IMR-90 (cell line): Measurements from ENCODE around the gene CHRM1. TPM values are rescaled to one million over a fixed set of nuclear protein-coding genes. Genes with fewer than 3 reads are reported as not detected.

Experiments used
- ATAC-seq: fragments of 200-7000 bp; cut with Tn5 transposase; 2 replicates; pipeline ENCODE4 v1.9.1; 2020; ENCODE audit warnings: low read depth, mild to moderate bottlenecking, moderate library complexity
- BruUV-seq: library from RNA; stranded (reverse); fragments of 400-500 nt; replicated peaks from 2 replicates; lab custom pipeline; 2021; lab: Mats Ljungman, UMichigan
- CTCF ChIA-PET: fragments of 300-600 bp; formaldehyde crosslinking; extraction: SDS; loops from one replicate; lab custom pipeline; 2021; ENCODE audit warnings: antibody characterized with exemption; lab: Yijun Ruan, JAX
- POLR2A ChIA-PET: fragments of 300-600 bp; sonication (Branson Sonifier 250); formaldehyde crosslinking; loops from one replicate; lab custom pipeline; 2022; ENCODE audit warnings: antibody characterized with exemption; ENCODE audit not compliant: unreplicated experiment; lab: Charles Lee
- DNase-seq: peaks from one replicate; pipeline ENCODE4 v3.0.0; 2013
- H2AFZ ChIP-seq: replicated peaks from 2 replicates; pipeline ENCODE3; 2013; ENCODE audit warnings: low read length, mild to moderate bottlenecking; ENCODE audit not compliant: poor library complexity
- H2AK5ac ChIP-seq: 2 replicates; pipeline ENCODE4 v1.6.1; 2013; ENCODE audit warnings: low read depth, low read length, inconsistent platforms
- H2AK9ac ChIP-seq: replicated peaks from 2 replicates; pipeline ENCODE3; 2013; ENCODE audit warnings: mild to moderate bottlenecking, low read depth, low read length, moderate library complexity; ENCODE audit not compliant: poor library complexity
- H2BK120ac ChIP-seq: 2 replicates; pipeline ENCODE4 v1.6.1; 2013; ENCODE audit warnings: low read depth, low read length, inconsistent platforms
- H2BK15ac ChIP-seq: 3 replicates; pipeline ENCODE4 v1.6.1; 2013; ENCODE audit warnings: low read depth, low read length, inconsistent platforms
- H2BK20ac ChIP-seq: 2 replicates; pipeline ENCODE4 v1.6.1; 2013; ENCODE audit warnings: low read depth, mild to moderate bottlenecking, inconsistent platforms, low read length, moderate library complexity
- H2BK5ac ChIP-seq: 2 replicates; pipeline ENCODE4 v1.6.1; 2013; ENCODE audit warnings: mild to moderate bottlenecking, low read depth, low read length, inconsistent platforms; ENCODE audit not compliant: poor library complexity, severe bottlenecking
- H3K14ac ChIP-seq: replicated peaks from 2 replicates; pipeline ENCODE4 v1.6.1; 2013; ENCODE audit warnings: low read depth, low read length, inconsistent platforms
- H3K18ac ChIP-seq: 2 replicates; pipeline ENCODE4 v1.6.1; 2013; ENCODE audit warnings: low read depth, low read length, control low read depth
- H3K23ac ChIP-seq: 2 replicates; pipeline ENCODE4 v1.6.1; 2013; ENCODE audit warnings: low read depth, low read length, inconsistent platforms
- H3K27ac ChIP-seq: 2 replicates; pipeline ENCODE4 v1.5.1; 2013; ENCODE audit warnings: mild to moderate bottlenecking, control low read depth, low read length; ENCODE audit not compliant: insufficient read depth
- H3K27me3 ChIP-seq: 2 replicates; pipeline ENCODE4 v1.6.1; 2013; ENCODE audit warnings: low read length; ENCODE audit not compliant: control insufficient read depth, insufficient read depth
- H3K36me3 ChIP-seq: 2 replicates; pipeline ENCODE4 v1.6.1; 2013; ENCODE audit warnings: low read length, mixed read lengths; ENCODE audit not compliant: control insufficient read depth, insufficient read depth
- H3K4ac ChIP-seq: 2 replicates; pipeline ENCODE4 v1.6.1; 2013; ENCODE audit warnings: low read depth, low read length, inconsistent platforms
- H3K4me1 ChIP-seq: 2 replicates; pipeline ENCODE4 v1.6.1; 2013; ENCODE audit warnings: low read length, mixed read lengths; ENCODE audit not compliant: control insufficient read depth, insufficient read depth
- H3K4me2 ChIP-seq: 2 replicates; pipeline ENCODE4 v1.6.1; 2013; ENCODE audit warnings: low read depth, mild to moderate bottlenecking, control low read depth, low read length, moderate library complexity
- H3K4me3 ChIP-seq: 2 replicates; pipeline ENCODE4 v1.5.1; 2013; ENCODE audit warnings: low read depth, mild to moderate bottlenecking, control low read depth, low read length, moderate library complexity; ENCODE audit not compliant: insufficient read depth
- H3K56ac ChIP-seq: 2 replicates; pipeline ENCODE4 v1.6.1; 2013; ENCODE audit warnings: low read length, inconsistent platforms; ENCODE audit not compliant: insufficient read depth; ENCODE audit errors: extremely low read depth
- H3K79me1 ChIP-seq, 2 experiments: 2 replicates each; pipeline ENCODE4 v1.6.1; 2013; ENCODE audit warnings: low read length in 2 of 2, inconsistent platforms in 1 of 2, low read depth in 1 of 2
- H3K9ac ChIP-seq: 2 replicates; pipeline ENCODE4 v1.6.1; 2013; ENCODE audit warnings: low read depth, low read length, control low read depth
- H3K9me1 ChIP-seq: 2 replicates; pipeline ENCODE4 v1.6.1; 2013; ENCODE audit warnings: low read length, inconsistent platforms; ENCODE audit not compliant: insufficient read depth
- H3K9me3 ChIP-seq: 2 replicates; pipeline ENCODE4 v1.6.1; 2013; ENCODE audit warnings: low read length; ENCODE audit not compliant: control insufficient read depth, insufficient read depth
- H4K20me1 ChIP-seq: 2 replicates; pipeline ENCODE4 v1.6.1; 2013; ENCODE audit warnings: low read length, inconsistent platforms; ENCODE audit not compliant: insufficient read depth
- H4K5ac ChIP-seq: 2 replicates; pipeline ENCODE4 v1.6.1; 2013; ENCODE audit warnings: mild to moderate bottlenecking, low read depth, low read length, control low read depth
- H4K8ac ChIP-seq, 2 experiments: 2 replicates each; pipeline ENCODE4 v1.6.1; 2013; ENCODE audit warnings: low read depth in 2 of 2, low read length in 2 of 2, control low read depth in 1 of 2, inconsistent platforms in 1 of 2
- H4K91ac ChIP-seq: 2 replicates; pipeline ENCODE4 v1.6.1; 2013; ENCODE audit warnings: low read depth, low read length, inconsistent platforms; ENCODE audit not compliant: insufficient read depth
- BHLHE40 ChIP-seq: fragments of 150-350 bp; IDR thresholded peaks from 2 replicates; pipeline ENCODE4 v1.6.1; 2016; ENCODE audit warnings: mild to moderate bottlenecking, low read depth, low read length
- CEBPB ChIP-seq: IDR thresholded peaks from 2 replicates; pipeline ENCODE4 v1.6.1; 2012; ENCODE audit warnings: low read depth, low read length, improper control_type of control experiment
- CHD1 ChIP-seq: IDR thresholded peaks from 2 replicates; pipeline ENCODE4 v1.6.1; 2012; ENCODE audit warnings: low read depth, low read length, improper control_type of control experiment
- ELK1 ChIP-seq: fragments of 150-350 bp; IDR thresholded peaks from 2 replicates; pipeline ENCODE4 v1.6.1; 2016; ENCODE audit warnings: low read depth, mild to moderate bottlenecking, low read length, moderate library complexity, borderline replicate concordance
- FOS ChIP-seq: fragments of 150-350 bp; IDR thresholded peaks from 2 replicates; pipeline ENCODE4 v1.6.1; 2016; ENCODE audit warnings: low read depth, low read length
- MAZ ChIP-seq: IDR thresholded peaks from 2 replicates; pipeline ENCODE4 v1.6.1; 2012; ENCODE audit warnings: low read depth, mild to moderate bottlenecking, low read length, improper control_type of control experiment, moderate library complexity, borderline replicate concordance
- MXI1 ChIP-seq: IDR thresholded peaks from 2 replicates; pipeline ENCODE4 v1.6.1; 2012; ENCODE audit warnings: low read depth, mild to moderate bottlenecking, low read length, moderate library complexity, borderline replicate concordance
- NFE2L2 ChIP-seq: fragments of 150-350 bp; IDR thresholded peaks from 2 replicates; pipeline ENCODE4 v1.6.1; 2016; ENCODE audit warnings: low read depth, mild to moderate bottlenecking, low read length
- POLR2A ChIP-seq: IDR thresholded peaks from 2 replicates; pipeline ENCODE4 v1.6.1; 2012; ENCODE audit warnings: mild to moderate bottlenecking, low read depth, low read length
- RAD21 ChIP-seq: IDR thresholded peaks from 2 replicates; pipeline ENCODE4 v1.6.1; 2012; ENCODE audit warnings: low read length, improper control_type of control experiment
- RCOR1 ChIP-seq: IDR thresholded peaks from 2 replicates; pipeline ENCODE4 v1.6.1; 2012; ENCODE audit warnings: mild to moderate bottlenecking, low read length, improper control_type of control experiment; ENCODE audit not compliant: insufficient replicate concordance
- RFX5 ChIP-seq: IDR thresholded peaks from 2 replicates; pipeline ENCODE4 v1.8.0; 2012; ENCODE audit warnings: low read depth, mild to moderate bottlenecking, low read length, moderate library complexity
- SMC3 ChIP-seq: fragments of 150-350 bp; IDR thresholded peaks from 2 replicates; pipeline ENCODE4 v1.6.1; 2016; ENCODE audit warnings: low read depth, mild to moderate bottlenecking, antibody characterized with exemption, low read length, moderate library complexity
- WGBS, 2 experiments: methylation state at CpG; one replicate each; pipeline versions ENCODE4 v1.1.5 to v1.1.7; 2013; ENCODE audit warnings: missing lambda C conversion rate in 2 of 2; ENCODE audit not compliant: insufficient read length in 1 of 2; ENCODE audit errors: extremely low coverage in 2 of 2; 5-methylcytosine and 5-hydroxymethylcytosine counted together
- dilution Hi-C: fragments of 300-500 bp; cut with HindIII; formaldehyde crosslinking; loops from one replicate; pipeline ENCODE4 v1.14.3; 2018; ENCODE audit warnings: low sequenced_read_pairs; ENCODE audit not compliant: unreplicated experiment
- in situ Hi-C: fragments of 300-500 bp; cut with MboI; formaldehyde crosslinking; loops from 3 replicates; pipeline ENCODE4 v1.14.3; 2019; ENCODE audit warnings: low sequenced_read_pairs, inconsistent platforms, mixed read lengths
- intact Hi-C: fragments of 100-400 bp; cut with micrococcal nuclease; formaldehyde crosslinking; loops from 2 replicates; pipeline ENCODE4 v1.10.0; 2022
- polyA plus RNA-seq, 3 experiments: library from polyadenylated mRNA; depleted of rRNA; stranded (reverse); fragments of >200 nt; gene quantifications; 2 replicates each; pipeline ENCODE4 v1.2.3, GENCODE V29; 2012; ENCODE audit warnings: low replicate concordance in 1 of 3
- total RNA-seq: library from RNA; depleted of rRNA; stranded (reverse); fragments of >200 nt; gene quantifications from 2 replicates; pipeline ENCODE4 v1.2.3, GENCODE V29; 2012
- TF ChIP-seq, protein P1 (sequence below): fragments of 150-350 bp; IDR thresholded peaks from 2 replicates; pipeline ENCODE4 v1.6.1; 2017; ENCODE audit warnings: mild to moderate bottlenecking, antibody characterized with exemption, low read length, low read depth
- TF ChIP-seq, protein P2 (sequence below): conservative IDR thresholded peaks from 2 replicates; pipeline ENCODE4 v1.5.1; 2012; ENCODE audit warnings: mild to moderate bottlenecking, low read depth, low read length, improper control_type of control experiment

CHRM1 gene
- total and polyA plus RNA-seq, 2 of the 4 experiments (the other 2 are of a cell fraction): not detected

GRCh38 chr11:62931499-62932278 lies 10.5 kb upstream of the CHRM1 start:
- Histone ChIP-seq H2BK20ac (no peak overlapping the region), H2BK15ac (no peak overlapping the region), H2AK9ac (no peak overlapping the region), H3K18ac (no peak overlapping the region), H4K5ac (no peak overlapping the region), H2BK120ac (no peak overlapping the region), H3K23ac (no peak overlapping the region), H3K56ac (no peak overlapping the region), H4K8ac (no peak overlapping the region), H3K9me1 (no peaks in the 10 kb centered on the region), H3K14ac (no peak overlapping the region), H3K4ac (no peak overlapping the region), H3K4me1 (no peaks in the 10 kb centered on the region), H3K79me1 (no peaks in the 10 kb centered on the region), H2BK5ac (no peak overlapping the region), H3K4me3 (no peak overlapping the region), H3K9ac (no peak overlapping the region), H3K27me3 (peaks cover 41% of the 10 kb centered on the region), H3K36me3 (no peaks in the 10 kb centered on the region), H3K9me3 (no peaks in the 10 kb centered on the region), H2AFZ (no peak overlapping the region), H3K27ac (no peak overlapping the region), H3K4me2 (no peak overlapping the region), H4K91ac (no peak overlapping the region), H4K20me1 (no peaks in the 10 kb centered on the region), H2AK5ac (no peak overlapping the region)
- ChIA-PET POLR2A (no interaction called here), CTCF (interaction anchor here (0.6 kb wide), 1 partner anchor 44 kb away, joined by 3 read pairs; no protein-coding TSS in a partner anchor)
- 52% methylated on average over 4 of the region's 8 CpGs; no CpG with 5 or more reads in 1 of the 2 experiments for WGBS, 2 experiments
- DNase-seq (no peak), ATAC-seq (no peak)
- in situ Hi-C loops: no loop called here
- intact Hi-C loops: no loop called here
- no TSS peak for BruUV-seq
- dilution Hi-C loops: no loop called here
- TF ChIP-seq MXI1 (no peak), ELK1 (no peak), SMC3 (no peak), POLR2A (no peak), RFX5 (no peak), FOS (no peak), RCOR1 (no peak), CEBPB (no peak), NFE2L2 (no peak), BHLHE40 (no peak), MAZ (no peak), CHD1 (no peak), RAD21 (no peak)
- TF ChIP-seq, protein P1, sequence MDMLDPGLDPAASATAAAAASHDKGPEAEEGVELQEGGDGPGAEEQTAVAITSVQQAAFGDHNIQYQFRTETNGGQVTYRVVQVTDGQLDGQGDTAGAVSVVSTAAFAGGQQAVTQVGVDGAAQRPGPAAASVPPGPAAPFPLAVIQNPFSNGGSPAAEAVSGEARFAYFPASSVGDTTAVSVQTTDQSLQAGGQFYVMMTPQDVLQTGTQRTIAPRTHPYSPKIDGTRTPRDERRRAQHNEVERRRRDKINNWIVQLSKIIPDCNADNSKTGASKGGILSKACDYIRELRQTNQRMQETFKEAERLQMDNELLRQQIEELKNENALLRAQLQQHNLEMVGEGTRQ: no peak
- TF ChIP-seq, protein P2, sequence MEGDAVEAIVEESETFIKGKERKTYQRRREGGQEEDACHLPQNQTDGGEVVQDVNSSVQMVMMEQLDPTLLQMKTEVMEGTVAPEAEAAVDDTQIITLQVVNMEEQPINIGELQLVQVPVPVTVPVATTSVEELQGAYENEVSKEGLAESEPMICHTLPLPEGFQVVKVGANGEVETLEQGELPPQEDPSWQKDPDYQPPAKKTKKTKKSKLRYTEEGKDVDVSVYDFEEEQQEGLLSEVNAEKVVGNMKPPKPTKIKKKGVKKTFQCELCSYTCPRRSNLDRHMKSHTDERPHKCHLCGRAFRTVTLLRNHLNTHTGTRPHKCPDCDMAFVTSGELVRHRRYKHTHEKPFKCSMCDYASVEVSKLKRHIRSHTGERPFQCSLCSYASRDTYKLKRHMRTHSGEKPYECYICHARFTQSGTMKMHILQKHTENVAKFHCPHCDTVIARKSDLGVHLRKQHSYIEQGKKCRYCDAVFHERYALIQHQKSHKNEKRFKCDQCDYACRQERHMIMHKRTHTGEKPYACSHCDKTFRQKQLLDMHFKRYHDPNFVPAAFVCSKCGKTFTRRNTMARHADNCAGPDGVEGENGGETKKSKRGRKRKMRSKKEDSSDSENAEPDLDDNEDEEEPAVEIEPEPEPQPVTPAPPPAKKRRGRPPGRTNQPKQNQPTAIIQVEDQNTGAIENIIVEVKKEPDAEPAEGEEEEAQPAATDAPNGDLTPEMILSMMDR: no peak
